ENCODE measurements around the gene KRT6A.

The KRT6A gene

DNA sequence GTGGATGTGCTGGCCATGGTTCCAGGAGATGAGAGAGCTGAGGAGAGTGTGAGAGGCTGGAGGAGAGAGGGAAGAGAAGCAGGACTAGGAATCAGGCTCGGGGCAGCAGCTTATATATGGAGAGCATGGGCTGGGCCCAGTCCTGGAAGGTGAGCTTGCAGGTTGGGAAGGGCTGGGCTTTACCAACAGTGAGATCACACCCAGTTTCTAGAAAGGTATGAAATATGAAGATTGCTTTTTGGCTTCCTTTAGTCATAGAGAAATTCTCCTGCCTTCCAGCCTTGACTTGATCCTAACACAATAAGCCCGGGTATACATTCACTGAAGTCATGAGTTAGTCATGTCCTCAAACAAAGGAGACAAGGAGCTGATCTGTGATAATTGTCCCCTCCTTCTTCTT is at the start of gene KRT6A:
Gene KRT6A (minus strand): TSS at position 86 of the 400 bp plus-strand sequence. CDS start 69 bp downstream, at position 17.
- DNase-seq (ENCODE audit: low spot score), result no peak

DNA sequence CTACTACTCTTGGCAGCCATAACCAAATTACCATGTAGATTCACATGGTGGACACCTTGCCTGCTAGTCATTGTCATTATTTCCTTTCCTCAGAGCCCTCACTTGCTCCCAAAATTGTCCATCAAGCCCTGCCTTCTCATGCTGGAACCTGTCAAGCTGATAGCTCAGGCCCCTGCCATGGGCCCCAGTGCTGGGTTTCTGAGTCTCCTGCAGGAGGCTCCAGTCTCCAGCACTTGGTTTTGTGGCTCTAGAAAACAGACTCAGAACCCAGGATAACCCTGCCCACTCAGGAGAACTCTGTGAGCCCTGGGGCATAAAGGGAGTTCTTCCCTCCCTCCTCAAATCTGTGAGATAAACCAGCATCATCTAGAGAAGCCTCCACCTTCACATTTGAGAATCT is 49.1 kb upstream of the KRT6A start:
- no peak for DNase-seq (ENCODE audit: low spot score)

DNA sequence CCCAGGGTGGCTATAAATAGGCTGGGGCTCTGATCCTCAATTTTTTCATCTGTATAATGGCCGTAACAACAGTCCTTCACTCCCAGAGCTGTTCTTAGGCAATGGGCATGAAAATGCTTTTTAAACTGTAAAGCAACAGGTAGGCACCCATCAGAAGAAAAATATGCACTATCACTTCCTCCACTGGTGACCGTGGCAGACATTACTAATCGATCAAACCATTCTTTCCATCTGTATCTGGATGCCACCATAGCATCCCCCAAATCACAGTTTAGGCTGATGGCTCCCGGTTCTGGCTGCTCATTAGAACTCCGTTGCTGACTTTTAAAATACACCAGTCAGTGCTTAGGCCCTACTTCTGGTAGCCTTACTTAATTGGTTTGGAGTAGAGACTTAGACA is 48.7 kb upstream of the KRT6A start:
- DNase-seq (ENCODE audit: low spot score), result no peak

DNA sequence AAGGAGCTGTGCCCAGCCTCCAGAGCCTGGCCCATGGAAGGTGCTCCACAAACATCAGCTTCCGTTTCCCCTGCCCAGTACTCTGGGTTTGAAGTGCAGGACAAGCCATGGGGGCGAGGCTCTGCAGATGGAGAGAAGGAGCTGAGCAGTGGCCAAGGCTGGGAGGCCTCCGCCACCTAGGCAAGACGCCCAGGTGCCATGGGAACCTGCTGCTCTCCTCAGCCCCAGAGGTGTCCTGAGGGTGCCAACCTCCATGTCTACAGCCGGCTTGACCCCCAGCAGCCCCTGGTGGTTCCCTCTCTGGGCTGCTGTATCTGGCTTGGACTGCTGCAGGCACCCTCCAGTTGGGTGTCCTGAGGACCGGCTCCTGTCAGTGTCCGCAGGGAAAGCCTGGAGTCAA is 47.5 kb upstream of the KRT6A start:
- DNase-seq (ENCODE audit: low spot score), result no peak

DNA sequence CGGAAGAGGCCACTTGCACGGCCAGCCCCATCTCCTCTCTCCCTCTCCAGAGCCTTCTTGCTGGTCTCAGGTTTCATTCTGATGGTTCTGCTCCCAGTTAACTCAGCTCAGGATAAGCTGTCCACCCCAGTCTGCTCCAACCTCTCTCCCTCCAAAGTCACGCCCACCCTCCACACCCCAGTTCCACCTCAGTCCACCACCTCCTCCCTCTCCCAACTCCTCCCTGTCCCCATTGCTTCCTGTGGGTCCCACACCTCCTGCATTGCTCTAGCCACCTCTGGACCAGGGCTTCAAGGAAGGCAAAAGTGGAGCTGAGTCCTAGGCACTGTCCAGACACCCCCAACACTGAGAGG is 46.7 kb upstream of the KRT6A start:
- no peak for DNase-seq (ENCODE audit: low spot score)

DNA sequence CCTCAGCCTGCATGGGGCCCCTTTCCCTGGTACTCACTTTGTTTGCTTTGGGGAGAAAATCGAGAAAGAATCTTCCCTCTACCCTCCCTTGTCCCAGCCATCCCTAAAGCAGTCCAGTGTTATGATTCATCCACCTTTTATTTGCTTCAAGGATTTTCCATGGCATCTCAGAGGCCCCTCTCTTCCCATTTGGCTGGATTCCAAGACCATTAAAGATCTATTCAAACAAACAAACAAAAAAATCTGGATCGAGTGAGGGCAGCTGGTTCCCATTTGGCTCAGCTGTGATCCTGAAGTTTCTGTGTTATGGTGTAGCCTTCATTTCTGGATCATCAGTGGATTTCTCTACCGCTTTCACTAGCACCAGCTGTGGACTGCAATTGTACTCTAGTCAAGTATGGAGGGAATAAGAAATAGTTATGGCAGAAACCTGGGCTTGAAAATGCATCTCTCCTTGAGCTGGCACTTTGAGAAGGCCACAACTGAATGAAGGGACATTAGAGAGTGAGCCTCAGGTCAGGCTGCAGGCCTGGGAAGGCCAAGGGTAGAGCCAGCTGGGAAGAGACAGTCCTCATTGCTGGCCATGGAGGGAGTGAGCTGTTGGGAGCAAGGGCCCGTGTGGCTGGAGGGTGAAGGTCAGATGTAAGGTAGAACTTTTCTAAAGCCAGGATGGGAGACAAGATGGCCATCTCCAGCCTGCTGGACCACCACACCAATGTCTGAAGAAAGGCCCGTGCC is 46.2 kb upstream of the KRT6A start:
- DNase-seq (ENCODE audit: low spot score), result no peak

DNA sequence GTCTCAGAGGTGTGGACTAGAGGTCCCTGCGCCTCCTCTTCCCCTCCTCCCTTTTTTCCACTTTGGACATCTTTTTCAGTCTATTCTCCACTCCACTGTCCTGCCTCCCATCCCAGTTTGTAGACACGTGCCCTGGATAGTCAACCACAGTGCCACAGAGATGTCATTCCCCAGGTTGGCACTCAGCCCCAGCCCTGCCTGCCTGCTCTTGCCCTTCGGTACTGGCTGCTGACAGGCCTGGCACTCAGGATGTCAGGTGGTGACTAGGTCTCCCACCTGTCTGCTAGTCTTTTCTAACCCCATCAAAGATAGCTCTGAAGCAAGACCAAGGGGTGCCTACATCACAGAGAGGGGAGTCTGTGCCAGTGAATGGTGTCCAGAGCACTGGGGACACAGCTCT is 44.0 kb upstream of the KRT6A start:
- DNase-seq (ENCODE audit: low spot score), result no peak

DNA sequence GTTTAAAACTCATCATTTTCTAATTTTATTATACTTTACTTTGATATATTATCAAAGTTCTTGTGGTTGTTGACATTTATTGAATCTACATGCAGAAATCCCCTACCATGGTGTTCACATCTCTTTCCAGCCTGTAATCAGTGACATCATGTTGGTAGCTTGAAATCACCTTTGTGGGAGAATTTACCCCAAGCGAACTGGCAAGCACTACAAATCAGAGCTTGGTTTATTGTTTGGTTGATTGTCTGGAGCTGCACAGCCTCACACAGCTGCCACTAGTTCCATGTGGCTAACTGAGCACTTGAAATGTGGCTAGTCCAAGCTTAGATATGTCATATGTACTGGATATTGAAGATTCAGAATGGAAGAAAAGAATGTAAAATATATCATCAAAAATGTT is 42.5 kb upstream of the KRT6A start:
- DNase-seq (ENCODE audit: low spot score), result no peak

DNA sequence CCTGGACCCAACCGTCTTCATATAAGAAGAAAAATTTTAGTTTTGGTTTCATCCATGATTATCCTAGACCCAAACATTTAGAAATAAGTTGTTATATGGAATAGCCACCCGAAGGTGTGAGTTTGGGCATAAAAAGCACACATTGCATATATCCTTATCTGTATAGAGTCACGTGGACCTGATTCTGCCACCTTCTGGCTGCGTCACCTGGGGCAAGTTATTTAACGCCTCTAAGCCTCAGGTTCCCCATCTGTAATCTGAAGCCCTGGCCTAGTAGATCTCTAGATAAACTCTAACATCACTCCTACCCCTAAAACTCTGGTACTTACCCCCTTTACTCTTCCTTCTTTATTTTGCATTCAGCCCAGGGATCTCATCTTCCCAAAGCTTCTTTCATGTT is 41.4 kb upstream of the KRT6A start:
- DNase-seq (ENCODE audit: low spot score), result no peak

DNA sequence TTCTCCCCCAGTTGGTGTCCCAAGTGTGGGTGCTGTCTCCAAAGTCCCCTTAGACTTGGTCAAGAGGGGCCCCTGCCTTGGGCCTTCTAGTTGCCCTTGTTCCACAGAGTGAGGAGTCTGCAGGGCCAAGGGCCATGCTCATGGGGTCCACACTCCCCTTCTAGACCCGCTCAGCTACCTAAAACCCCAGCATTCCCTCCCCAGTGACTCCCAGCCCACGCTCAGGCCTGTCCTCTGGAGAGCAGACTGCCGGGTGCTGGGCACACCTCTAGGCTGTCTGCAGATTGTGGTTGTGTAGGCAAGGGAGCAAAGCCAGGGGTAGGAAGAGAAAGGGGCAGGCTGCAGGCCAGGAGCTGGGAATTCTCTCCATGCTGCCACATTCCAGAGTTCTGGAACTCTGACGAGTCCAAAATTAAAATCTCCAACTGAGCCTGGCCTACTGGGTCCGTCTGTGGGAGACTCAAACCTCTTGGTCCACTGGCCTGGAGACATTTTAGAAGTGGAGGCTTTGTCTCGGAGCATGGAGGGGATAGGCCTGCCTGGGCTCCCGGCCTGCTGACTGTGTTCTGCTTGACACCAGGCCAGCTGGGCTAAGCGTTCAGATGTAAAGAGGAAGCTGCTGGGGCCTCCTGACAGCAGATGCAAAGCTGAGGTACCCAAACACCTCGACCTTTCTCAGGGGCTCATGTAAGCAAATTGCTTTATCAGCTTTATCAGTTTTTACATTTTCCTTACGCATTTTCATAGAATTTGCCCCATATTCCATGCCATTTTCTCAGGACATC is 40.8 kb upstream of the KRT6A start:
- DNase-seq (ENCODE audit: low spot score), result no peak

DNA sequence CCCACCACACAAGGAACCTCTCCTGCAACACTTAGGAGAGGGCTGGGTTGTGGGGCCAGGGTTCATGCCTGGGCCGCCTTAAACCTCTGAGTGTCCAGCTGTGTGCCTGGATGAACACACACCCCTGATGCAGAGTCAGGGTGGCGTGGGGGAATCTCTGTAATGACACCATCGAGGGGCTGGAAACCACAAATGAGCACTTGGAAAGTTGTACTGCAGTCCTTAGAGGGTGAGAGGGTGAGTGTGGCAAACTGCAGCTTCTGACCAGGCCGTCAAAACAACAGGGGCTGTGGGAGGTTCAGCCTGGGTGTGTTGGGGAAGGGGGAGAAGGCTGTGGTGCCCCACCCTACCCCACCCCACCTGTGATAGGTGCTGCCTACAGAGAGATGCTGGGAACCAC is 39.6 kb upstream of the KRT6A start:
- DNase-seq (ENCODE audit: low spot score), result no peak

DNA sequence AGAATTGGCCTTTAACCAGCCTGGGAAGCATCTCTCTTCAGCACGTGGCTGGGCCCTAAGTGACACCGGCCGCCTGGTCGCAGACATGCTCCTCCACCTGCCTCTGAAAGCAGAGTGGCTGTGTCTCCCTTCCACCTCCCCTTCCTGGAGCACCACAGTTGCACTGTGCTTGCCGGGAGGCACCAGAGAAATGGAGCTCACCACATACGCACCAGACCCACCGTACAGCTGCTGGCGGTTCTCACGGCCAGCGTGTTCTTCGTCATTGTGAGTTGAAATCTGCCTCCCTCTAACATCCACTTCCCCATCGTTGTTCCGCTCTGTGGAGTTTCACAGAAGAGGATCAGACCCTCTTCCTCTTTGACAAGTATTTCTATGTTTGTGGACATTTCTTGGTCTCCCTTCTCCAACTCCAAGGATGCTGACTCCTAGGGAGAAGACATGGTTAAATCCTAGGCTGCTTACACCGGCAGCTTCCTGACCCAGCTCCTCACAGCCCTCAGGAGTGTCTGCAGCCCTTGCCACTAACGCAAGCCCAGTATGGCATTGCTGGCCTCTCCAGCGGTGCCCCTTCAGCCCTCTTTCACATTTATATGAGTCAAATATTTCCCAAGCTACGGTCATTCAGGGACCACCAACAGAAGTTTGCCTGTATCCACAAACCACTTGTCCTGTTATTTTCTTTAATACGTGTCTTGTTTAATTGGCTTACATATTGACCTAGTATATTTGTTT is 38.7 kb upstream of the KRT6A start:
- DNase-seq (ENCODE audit: low spot score), result no peak

DNA sequence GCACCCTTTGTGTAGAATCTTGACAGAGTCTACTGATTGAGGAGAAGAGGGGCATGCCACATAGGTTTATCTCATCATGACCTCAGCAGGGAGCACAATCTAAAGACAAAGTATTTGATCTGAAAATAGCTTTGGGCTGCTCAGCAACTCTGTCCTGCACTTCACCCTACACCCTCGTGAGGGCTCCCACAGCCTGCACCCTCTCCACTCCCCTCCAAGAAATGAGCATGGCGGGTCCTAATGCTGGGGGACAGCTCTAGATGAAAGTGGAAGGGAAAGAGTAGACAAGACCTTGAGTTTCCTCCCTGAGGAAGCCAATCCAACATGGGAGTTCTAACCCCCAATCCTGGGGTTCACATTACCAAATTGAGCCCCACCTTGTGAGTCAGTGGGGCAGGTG is 37.8 kb upstream of the KRT6A start:
- no peak for DNase-seq (ENCODE audit: low spot score)

DNA sequence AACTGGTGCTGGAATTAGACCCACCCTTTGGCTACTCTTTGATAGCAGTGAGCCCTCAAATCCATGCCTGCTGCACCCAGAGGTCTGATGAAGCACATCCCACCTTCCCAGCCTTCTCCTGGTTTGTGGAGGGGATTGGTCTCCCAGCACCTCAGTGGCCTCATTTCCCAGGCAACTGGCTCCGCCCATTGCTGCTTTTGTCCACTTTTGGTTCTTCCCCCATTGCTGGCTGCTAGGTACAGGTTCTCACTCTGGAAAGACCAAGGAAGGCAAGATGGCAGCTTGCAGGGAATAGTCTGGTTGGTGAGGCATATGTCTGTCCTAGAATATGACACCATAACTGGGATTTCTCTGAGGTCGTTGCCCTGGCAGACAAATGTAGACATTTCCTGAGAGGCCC is 37.3 kb upstream of the KRT6A start:
- no peak for DNase-seq (ENCODE audit: low spot score)

DNA sequence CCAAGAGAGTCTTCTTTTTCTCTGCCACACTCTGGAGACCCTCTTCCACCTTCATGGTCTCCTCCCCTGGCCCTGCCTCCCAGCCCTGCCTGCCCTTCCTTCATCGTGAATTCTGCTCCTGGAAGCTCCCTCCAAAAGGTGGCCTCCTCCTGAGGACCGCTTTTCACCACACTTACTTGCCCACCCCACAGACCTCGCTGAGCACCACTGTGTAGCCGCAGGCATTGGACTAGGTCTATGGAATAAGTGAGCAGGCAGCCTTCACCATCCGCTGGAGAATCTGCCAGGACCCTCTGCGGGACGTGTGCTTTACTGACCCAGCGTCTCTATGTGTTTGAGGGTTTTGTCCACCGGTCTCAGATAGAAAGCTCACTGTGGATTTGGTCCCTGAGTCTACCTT is 36.8 kb upstream of the KRT6A start:
- DNase-seq (ENCODE audit: low spot score), result no peak

DNA sequence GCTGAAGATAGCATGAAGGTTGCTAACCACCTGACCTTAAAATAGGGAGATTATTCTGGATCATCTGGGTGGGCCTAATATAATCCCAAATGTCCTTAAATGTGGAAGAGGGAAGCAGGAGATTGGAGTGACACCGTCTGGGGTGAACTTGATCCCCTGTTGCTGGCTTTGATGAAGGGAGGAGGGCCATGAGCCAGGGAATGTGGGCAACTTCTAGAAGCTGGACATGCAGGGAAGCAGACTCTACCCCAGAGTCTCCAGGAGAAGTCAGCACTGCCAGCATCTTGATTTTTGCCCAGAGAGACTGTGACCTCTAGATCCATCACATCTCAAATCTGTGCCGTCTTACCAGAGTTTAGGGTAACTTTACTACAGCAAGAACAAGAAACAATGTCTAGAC is 36.4 kb upstream of the KRT6A start:
- no peak for DNase-seq (ENCODE audit: low spot score)

DNA sequence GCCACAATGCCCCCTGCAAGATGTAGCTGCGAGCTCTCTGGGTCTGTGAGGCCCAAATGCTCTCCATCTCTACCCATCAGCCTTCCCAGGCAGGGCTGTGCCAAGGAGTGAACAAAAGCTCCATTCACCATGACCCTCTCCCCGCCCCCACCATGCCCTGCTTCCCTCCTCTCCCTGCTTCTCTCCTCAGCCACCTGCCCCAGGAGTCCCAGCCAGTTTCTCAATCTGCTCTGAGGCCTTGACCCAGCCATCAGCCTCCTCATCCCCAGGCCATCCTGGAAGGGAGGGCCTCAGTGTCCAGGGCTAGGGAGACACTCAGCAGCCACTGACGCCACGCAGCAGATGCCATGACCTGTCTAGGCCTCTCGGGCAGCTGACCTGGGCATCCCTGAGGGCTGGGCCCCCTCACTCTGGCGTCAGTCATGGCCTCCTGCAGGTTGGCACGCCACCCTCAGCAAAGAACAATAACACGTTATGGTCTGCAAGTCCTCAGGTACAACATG is 35.6 kb upstream of the KRT6A start:
- DNase-seq (ENCODE audit: low spot score), result no peak

DNA sequence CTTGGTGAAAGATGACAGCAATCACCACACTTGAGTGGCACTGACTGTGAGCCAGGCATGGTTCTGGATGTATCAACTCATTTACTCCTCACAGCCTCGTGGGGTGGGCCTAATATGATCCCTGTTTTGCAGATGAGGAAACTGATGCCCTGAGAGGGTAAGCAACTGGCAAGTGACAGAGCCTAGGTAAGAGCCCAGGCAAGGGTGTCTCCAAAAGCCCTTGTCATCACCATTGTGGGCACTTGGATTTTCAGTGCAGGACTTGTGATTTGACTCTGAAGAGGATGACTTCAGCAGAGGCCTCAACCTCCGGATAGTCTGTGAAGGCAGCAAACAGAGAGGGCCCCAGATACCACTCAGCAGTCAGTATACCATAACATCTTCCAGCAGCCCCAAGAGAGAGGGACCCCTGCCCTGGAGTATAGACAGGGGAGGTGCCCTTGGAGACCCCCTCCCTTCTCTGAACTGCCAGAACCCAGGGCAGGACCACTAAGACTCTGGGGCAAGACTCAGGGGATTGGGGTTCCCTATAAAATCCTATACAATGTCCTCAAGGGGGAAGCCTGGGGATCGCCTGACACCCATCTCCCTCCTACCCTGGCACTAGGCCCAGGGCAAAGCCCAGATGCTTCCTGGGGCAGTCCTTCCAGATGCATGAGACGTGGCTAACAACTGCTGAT is 34.2 kb upstream of the KRT6A start:
- DNase-seq (ENCODE audit: low spot score), result no peak

DNA sequence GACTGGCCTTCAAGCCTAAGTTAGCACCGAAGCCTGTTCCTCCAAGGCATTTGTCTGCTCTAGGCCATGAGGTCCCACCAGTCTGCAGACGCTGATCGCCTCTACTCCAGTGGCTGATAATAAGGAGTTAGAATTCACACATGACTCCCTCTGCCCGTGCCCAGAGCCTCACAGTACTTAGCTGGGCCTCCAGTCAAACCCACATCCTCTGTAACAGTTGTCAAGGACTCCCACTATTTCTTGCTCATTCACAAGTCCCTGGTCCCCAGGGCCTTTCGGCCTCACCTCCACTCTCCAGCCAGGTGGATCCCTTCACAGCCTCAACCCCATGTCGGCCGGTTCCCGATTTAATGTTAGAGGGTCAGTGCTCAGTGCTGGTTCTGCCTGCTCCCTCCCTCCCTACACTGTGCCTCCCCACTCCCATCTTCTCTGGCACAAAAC is 33.5 kb upstream of the KRT6A start:
- no peak for DNase-seq (ENCODE audit: low spot score)

DNA sequence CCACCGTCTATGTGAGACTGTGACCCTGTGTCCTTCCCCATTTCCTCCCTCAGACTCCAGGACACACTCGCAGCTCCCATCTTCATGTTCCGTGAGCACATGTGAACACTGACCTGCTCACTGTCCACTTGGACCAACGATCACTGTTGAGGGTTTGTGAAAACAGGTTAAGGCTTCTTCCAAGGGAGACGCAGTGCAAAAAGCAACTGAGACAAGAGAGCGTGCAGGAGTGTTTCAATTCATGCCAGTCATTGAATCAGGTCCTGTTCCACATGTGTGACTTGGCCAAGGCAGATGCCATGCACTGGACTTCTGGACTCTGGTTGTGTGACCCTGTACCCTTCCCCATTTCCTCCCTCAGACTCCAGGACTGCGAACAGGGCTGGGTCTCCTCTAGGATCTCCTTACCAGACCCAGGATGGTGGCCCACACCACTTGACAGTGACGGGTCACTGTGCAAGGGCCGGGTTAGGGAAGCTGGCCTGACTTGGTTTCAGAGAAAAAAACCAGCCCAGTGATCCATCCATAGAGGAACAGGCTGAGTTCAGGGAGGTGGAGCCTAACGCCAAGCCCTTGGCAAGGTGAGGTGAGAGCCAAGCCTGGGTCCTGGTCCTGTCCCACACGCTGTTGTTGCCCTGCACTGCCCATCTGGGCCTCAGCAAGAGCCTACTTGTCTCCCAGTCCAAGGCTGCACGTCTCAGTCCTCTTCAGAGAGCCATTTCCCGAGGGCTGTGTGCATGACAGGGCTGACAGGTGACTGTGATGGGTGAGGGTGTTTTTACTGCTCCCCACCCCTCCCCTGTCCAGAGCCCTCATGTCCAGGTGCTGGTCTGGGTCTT is 32.8 kb upstream of the KRT6A start:
- no peak for DNase-seq (ENCODE audit: low spot score)

DNA sequence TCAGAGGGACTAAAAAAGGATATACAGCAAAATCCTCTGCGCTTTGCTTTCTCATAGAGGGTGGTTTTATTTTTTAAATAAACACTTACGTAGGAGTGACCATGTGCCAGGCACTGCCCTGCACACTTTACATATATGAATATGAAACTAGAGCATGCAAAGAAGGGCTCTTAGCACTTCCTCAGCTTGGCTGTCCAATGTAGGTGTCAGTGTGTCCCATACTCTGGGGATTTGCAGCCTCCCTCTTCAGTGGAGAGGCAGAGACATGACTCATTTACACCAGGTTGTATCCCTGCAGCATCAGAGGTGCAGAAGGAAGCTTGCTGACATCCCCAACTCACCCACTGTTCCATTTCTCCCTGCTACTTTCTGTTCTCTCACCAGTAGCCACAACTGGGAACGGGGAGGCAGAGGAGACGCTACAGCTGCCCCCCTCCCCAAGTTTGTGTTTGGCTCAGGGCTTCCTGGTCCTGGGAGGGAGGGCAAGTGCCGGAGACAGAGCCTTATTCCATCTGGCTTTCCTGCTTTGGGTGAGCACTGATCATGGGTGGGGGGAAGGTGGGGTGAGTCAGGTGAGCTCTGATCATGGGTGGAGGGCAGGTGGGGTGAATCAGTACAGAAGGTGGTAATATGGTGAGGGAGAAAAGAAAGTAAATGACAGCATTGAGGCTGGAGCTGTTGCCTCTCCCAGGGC is 32.0 kb upstream of the KRT6A start:
- no peak for DNase-seq (ENCODE audit: low spot score)

Measured in activated CD4-positive, alpha-beta T cell treated with anti-CD3 and anti-CD28 coated beads, Interleukin-2, Interleukin-4, amounts not matched to agents 100 ng/mL and 50 ng/mL, durations not matched to agents 16 hours and 8 hours (primary cell).